Smooth muscle cell (in vitro differentiated cells): ENCODE data around the gene PERCC1. TPM values are rescaled to one million over a fixed set of nuclear protein-coding genes. Genes with fewer than 3 reads are reported as not detected.
"Not testable (repeated sequence)": the region's sequence is repeated elsewhere in the genome, so short reads cannot be mapped to it uniquely, and the experiment has no call there.

Experiments used
- DNase-seq: peaks from one replicate; lab custom pipeline; 2025; ENCODE audit not compliant: unreplicated experiment; lab: John Stamatoyannopoulos, UW
- H2AFZ ChIP-seq: fragments of 200-600 bp; sonication (generic); 2 replicates; pipeline ENCODE4 v1.6.0; 2016; ENCODE audit warnings: antibody characterized with exemption, low read depth, mild to moderate bottlenecking
- H3F3A ChIP-seq: fragments of 200-600 bp; sonication (generic); 2 replicates; pipeline ENCODE4 v1.6.0; 2017; ENCODE audit warnings: antibody characterized with exemption, low read depth
- H3K27ac ChIP-seq: fragments of 200-600 bp; sonication (generic); 2 replicates; pipeline ENCODE4 v1.5.1; 2016; ENCODE audit warnings: low read depth, mild to moderate bottlenecking
- H3K27me3 ChIP-seq: fragments of 200-600 bp; sonication (generic); 2 replicates; pipeline ENCODE4 v1.6.1; 2016; ENCODE audit warnings: low read depth, mild to moderate bottlenecking
- H3K36me3 ChIP-seq: fragments of 200-600 bp; sonication (generic); 2 replicates; pipeline ENCODE4 v1.5.1; 2016; ENCODE audit warnings: low read depth
- H3K4me1 ChIP-seq: fragments of 200-600 bp; sonication (generic); 2 replicates; pipeline ENCODE4 v1.5.1; 2016; ENCODE audit warnings: low read depth
- H3K4me2 ChIP-seq: fragments of 200-600 bp; sonication (generic); 2 replicates; pipeline ENCODE4 v1.6.0; 2016; ENCODE audit warnings: mild to moderate bottlenecking
- H3K4me3 ChIP-seq: fragments of 200-600 bp; sonication (generic); 2 replicates; pipeline ENCODE4 v1.5.1; 2016; ENCODE audit warnings: mild to moderate bottlenecking
- H3K79me2 ChIP-seq: fragments of 200-600 bp; sonication (generic); 2 replicates; pipeline ENCODE4 v1.6.0; 2016; ENCODE audit warnings: low read depth, mild to moderate bottlenecking
- H3K9ac ChIP-seq: fragments of 200-600 bp; sonication (generic); 2 replicates; pipeline ENCODE4 v1.6.0; 2016; ENCODE audit warnings: low read depth
- H3K9me3 ChIP-seq: fragments of 200-600 bp; sonication (generic); replicated peaks from 2 replicates; pipeline ENCODE4 v1.5.1; 2016; ENCODE audit warnings: low read depth
- H4K20me1 ChIP-seq: fragments of 200-600 bp; sonication (generic); 2 replicates; pipeline ENCODE4 v1.6.0; 2016; ENCODE audit warnings: low read depth
- WGBS: methylation state at CpG from one replicate; pipeline ENCODE4 v1.1.7; 2016; ENCODE audit warnings: low lambda C conversion rate; 5-methylcytosine and 5-hydroxymethylcytosine counted together
- polyA plus RNA-seq: library from polyadenylated mRNA; unstranded; fragments of >200 nt; fragmentation: Nextera tagmentation; extraction: Ambion mirVana; gene quantifications from 2 replicates; pipeline ENCODE4 v1.2.1, GENCODE V29; 2016
- total RNA-seq: library from RNA; depleted of rRNA; stranded (reverse); fragments of >200 nt; gene quantifications from 2 replicates; pipeline ENCODE4 v1.2.3, GENCODE V29; 2014
- TF ChIP-seq, protein P1 (sequence below): fragments of 200-600 bp; sonication (generic); IDR thresholded peaks from 2 replicates; pipeline ENCODE4 v1.5.1; 2017; ENCODE audit warnings: borderline replicate concordance, mild to moderate bottlenecking, antibody characterized with exemption; ENCODE audit not compliant: insufficient read depth, poor library complexity, severe bottlenecking

The PERCC1 gene
- total and polyA plus RNA-seq, 2 experiments from 2014 or later: not detected

DNA sequence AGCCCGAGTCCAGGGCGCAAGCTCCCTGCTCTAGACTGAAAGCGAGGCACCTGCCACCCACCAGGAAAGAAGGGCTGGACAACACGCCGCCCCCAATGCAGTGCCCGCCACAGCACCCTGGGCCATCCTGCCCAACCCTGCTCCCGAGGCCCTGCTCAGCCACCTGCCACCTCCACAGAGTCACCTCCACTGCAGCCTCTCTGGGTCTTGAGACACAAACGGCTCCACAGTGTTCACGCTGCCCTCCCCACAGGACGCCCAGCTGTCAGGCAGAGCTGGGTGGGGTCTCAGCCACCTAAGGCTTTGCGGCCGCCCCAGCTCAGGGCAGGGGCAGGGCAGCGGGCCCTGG is 34.7 kb downstream of the PERCC1 start:
- WGBS: 96% methylated on average over 13 of the region's 13 CpGs
- TF ChIP-seq, protein P1, sequence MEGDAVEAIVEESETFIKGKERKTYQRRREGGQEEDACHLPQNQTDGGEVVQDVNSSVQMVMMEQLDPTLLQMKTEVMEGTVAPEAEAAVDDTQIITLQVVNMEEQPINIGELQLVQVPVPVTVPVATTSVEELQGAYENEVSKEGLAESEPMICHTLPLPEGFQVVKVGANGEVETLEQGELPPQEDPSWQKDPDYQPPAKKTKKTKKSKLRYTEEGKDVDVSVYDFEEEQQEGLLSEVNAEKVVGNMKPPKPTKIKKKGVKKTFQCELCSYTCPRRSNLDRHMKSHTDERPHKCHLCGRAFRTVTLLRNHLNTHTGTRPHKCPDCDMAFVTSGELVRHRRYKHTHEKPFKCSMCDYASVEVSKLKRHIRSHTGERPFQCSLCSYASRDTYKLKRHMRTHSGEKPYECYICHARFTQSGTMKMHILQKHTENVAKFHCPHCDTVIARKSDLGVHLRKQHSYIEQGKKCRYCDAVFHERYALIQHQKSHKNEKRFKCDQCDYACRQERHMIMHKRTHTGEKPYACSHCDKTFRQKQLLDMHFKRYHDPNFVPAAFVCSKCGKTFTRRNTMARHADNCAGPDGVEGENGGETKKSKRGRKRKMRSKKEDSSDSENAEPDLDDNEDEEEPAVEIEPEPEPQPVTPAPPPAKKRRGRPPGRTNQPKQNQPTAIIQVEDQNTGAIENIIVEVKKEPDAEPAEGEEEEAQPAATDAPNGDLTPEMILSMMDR: no peak
- H2AFZ ChIP-seq: no peak overlapping the region

DNA sequence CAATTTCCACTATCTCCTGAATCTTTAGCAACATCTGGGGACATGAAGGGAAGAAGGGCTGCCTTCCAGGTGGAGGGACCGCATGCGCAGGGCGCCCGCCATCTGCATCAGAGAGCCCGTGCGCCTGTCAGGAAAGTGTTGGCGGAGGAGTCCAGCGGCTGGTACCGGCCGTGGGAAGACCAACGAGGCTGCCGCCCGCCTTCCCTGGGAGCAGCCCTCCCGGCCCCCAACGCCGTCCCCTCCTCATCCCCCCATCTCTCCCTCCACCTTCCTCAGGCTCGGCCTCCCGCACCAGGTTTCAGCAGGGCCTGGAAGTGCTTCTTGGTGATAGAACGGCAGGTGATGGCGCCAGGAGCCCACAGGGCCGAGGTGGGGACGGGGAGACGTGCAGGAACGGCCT is 35.2 kb downstream of the PERCC1 start:
- Histone ChIP-seq H3K79me2 (peaks cover 36% of the 10 kb centered on the region), H3K9ac (no peak overlapping the region)

More for the DNA sequence above, 34.7 kb downstream of the PERCC1 start:
- Histone ChIP-seq H3F3A (no peaks in the 10 kb centered on the region), H3K4me2 (no peak overlapping the region), H4K20me1 (peaks cover 30% of the 10 kb centered on the region), H3K4me1 (no peaks in the 10 kb centered on the region), H3K27ac (no peak overlapping the region), H3K9ac (no peak overlapping the region), H3K36me3 (no peaks in the 10 kb centered on the region), H3K79me2 (peaks cover 34% of the 10 kb centered on the region), H3K4me3 (no peak overlapping the region), H3K9me3 (no peaks in the 10 kb centered on the region), H3K27me3 (no peaks in the 10 kb centered on the region)
- no peak for DNase-seq

GRCh38 chr16:1466968-1467521 is 36.2 kb downstream of the PERCC1 start:
- H3K79me2 ChIP-seq: peaks cover 45% of the 10 kb centered on the region
- TF ChIP-seq, protein P1: no peak

More for the DNA sequence above, 35.2 kb downstream of the PERCC1 start:
- Histone ChIP-seq H3K4me2 (no peak overlapping the region), H4K20me1 (peaks cover 30% of the 10 kb centered on the region), H3K4me3 (no peak overlapping the region), H3K4me1 (no peaks in the 10 kb centered on the region), H3K36me3 (no peaks in the 10 kb centered on the region), H3K27ac (no peak overlapping the region), H3F3A (no peaks in the 10 kb centered on the region), H2AFZ (no peak overlapping the region), H3K9me3 (no peaks in the 10 kb centered on the region), H3K27me3 (no peaks in the 10 kb centered on the region)
- 95% methylated on average over 17 of the region's 24 CpGs for WGBS
- no peak for DNase-seq
- TF ChIP-seq, protein P1: no peak

DNA sequence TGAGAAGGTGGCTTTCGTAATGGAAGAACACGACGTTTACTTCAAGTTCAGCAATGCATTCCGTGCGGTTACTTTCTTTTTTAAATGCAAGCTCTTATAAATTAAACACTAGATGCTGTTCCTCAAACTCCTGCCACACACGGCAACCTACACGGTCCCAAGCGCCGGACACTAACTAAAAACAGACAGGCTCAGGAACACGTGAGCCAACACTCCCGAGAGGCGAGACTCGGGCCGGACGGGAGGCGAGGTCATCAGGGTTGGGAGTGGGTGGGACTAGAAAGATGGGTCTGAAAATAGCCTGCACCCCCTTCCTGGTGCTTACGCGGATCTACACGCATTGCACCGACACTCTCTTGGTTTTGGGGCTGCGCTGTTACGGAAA is 37.5 kb downstream of the PERCC1 start:
- no peak overlapping the region for H3K27ac ChIP-seq
- H2AFZ ChIP-seq: no peak overlapping the region
- H4K20me1 ChIP-seq: peaks cover 30% of the 10 kb centered on the region
- H3K4me3 ChIP-seq: no peak overlapping the region
- H3K4me1 ChIP-seq: no peaks in the 10 kb centered on the region
- H3F3A ChIP-seq: no peaks in the 10 kb centered on the region
- TF ChIP-seq, protein P1: no peak
- H3K79me2 ChIP-seq: peaks cover 57% of the 10 kb centered on the region
- WGBS: 95% methylated on average over 22 of the region's 22 CpGs
- H3K9me3 ChIP-seq: no peaks in the 10 kb centered on the region
- H3K4me2 ChIP-seq: no peak overlapping the region
- H3K36me3 ChIP-seq: no peaks in the 10 kb centered on the region
- H3K27me3 ChIP-seq: no peaks in the 10 kb centered on the region
- no peak overlapping the region for H3K9ac ChIP-seq
- no peak for DNase-seq

More at GRCh38 chr16:1466968-1467521, 36.2 kb downstream of the PERCC1 start:
- no peaks in the 10 kb centered on the region for H3K4me1 ChIP-seq
- no peak overlapping the region for H2AFZ ChIP-seq
- H3K4me2 ChIP-seq: no peak overlapping the region
- peaks cover 30% of the 10 kb centered on the region for H4K20me1 ChIP-seq
- no peak for DNase-seq
- no peak overlapping the region for H3K4me3 ChIP-seq
- no peaks in the 10 kb centered on the region for H3K36me3 ChIP-seq
- no peak overlapping the region for H3K27ac ChIP-seq
- H3F3A ChIP-seq: no peaks in the 10 kb centered on the region
- no peaks in the 10 kb centered on the region for H3K9me3 ChIP-seq
- WGBS: 90% methylated on average over 14 of the region's 14 CpGs
- H3K9ac ChIP-seq: no peak overlapping the region
- H3K27me3 ChIP-seq: no peaks in the 10 kb centered on the region

GRCh38 chr16:1469141-1469540 is 38.3 kb downstream of the PERCC1 start:
- not testable (repeated sequence) for H3K27ac ChIP-seq, H3K27me3 ChIP-seq, DNase-seq, H3K4me3 ChIP-seq, H2AFZ ChIP-seq, H3F3A ChIP-seq, H3K36me3 ChIP-seq, H3K9ac ChIP-seq, H3K4me1 ChIP-seq, H3K9me3 ChIP-seq, H3K4me2 ChIP-seq
- Histone ChIP-seq H3K79me2 (peaks cover 64% of the 10 kb centered on the region), H4K20me1 (peaks cover 30% of the 10 kb centered on the region)
- WGBS: 83% methylated on average over 5 of the region's 5 CpGs
